OCI-LY1 (cell line): ENCODE data around the gene ZNF485.

Experiments used
- H2AFZ ChIP-seq: fragments of 200-600 bp; sonication (generic), shearing (Covaris generic); 2 replicates; pipeline ENCODE4 v1.6.0; 2014; ENCODE audit warnings: antibody characterized with exemption, mild to moderate bottlenecking, low read length
- H3F3A ChIP-seq: fragments of 200-600 bp; sonication (generic), shearing (Covaris generic); 2 replicates; pipeline ENCODE4 v1.6.0; 2014; ENCODE audit warnings: mild to moderate bottlenecking, antibody characterized with exemption, low read length, moderate library complexity; ENCODE audit not compliant: insufficient read depth
- H3K27ac ChIP-seq: fragments of 200-600 bp; sonication (generic); 2 replicates; pipeline ENCODE4 v1.5.1; 2014; ENCODE audit warnings: low read length, mixed run types, mild to moderate bottlenecking, low read depth; ENCODE audit not compliant: poor library complexity, severe bottlenecking
- H3K27me3 ChIP-seq: fragments of 200-600 bp; sonication (generic); 2 replicates; pipeline ENCODE4 v1.6.0; 2014; ENCODE audit warnings: antibody characterized with exemption, mild to moderate bottlenecking, low read length, moderate library complexity; ENCODE audit not compliant: insufficient read depth
- H3K36me3 ChIP-seq: fragments of 200-600 bp; sonication (generic); 2 replicates; pipeline ENCODE4 v1.6.1; 2014; ENCODE audit warnings: mild to moderate bottlenecking, antibody characterized with exemption, low read length, moderate library complexity, mixed read lengths; ENCODE audit not compliant: insufficient read depth
- H3K4me1 ChIP-seq: fragments of 200-600 bp; sonication (generic); 2 replicates; pipeline ENCODE4 v1.5.1; 2014; ENCODE audit warnings: mild to moderate bottlenecking, low read length, moderate library complexity; ENCODE audit not compliant: insufficient read depth, severe bottlenecking
- H3K4me2 ChIP-seq: fragments of 200-600 bp; sonication (generic), shearing (Covaris generic); 2 replicates; pipeline ENCODE4 v1.6.1; 2014; ENCODE audit warnings: low read length
- H3K4me3 ChIP-seq: fragments of 200-600 bp; sonication (generic); 2 replicates; pipeline ENCODE4 v1.5.1; 2014; ENCODE audit warnings: low read length, low read depth, mild to moderate bottlenecking, mixed read lengths; ENCODE audit not compliant: poor library complexity, severe bottlenecking
- H3K79me2 ChIP-seq: fragments of 200-600 bp; shearing (Covaris generic); 2 replicates; pipeline ENCODE4 v1.6.1; 2016; ENCODE audit warnings: mixed run types, low read length, mixed read lengths; ENCODE audit not compliant: insufficient read depth
- H3K9ac ChIP-seq: fragments of 200-600 bp; sonication (generic), shearing (Covaris generic); 2 replicates; pipeline ENCODE4 v1.6.1; 2014; ENCODE audit warnings: mild to moderate bottlenecking, low read length, mixed read lengths
- H3K9me2 ChIP-seq: fragments of 200-600 bp; sonication (generic), shearing (Covaris generic); 2 replicates; pipeline ENCODE4 v1.6.1; 2014; ENCODE audit warnings: low read depth, mild to moderate bottlenecking, low read length, mixed read lengths
- H3K9me3 ChIP-seq: fragments of 200-600 bp; shearing (Covaris generic); 2 replicates; pipeline ENCODE4 v1.6.1; 2014; ENCODE audit warnings: low read length, mixed read lengths
- H4K20me1 ChIP-seq: fragments of 200-600 bp; sonication (generic), shearing (Covaris generic); 2 replicates; pipeline ENCODE4 v1.6.0; 2016; ENCODE audit warnings: mild to moderate bottlenecking, low read length; ENCODE audit not compliant: insufficient read depth
- CTCF ChIP-seq: fragments of 200-600 bp; sonication (generic), shearing (Covaris generic); IDR thresholded peaks from 2 replicates; pipeline ENCODE4 v1.5.1; 2017; ENCODE audit warnings: mild to moderate bottlenecking, antibody characterized with exemption, low read length, moderate library complexity, mixed read lengths
- EZH2 ChIP-seq: fragments of 200-600 bp; sonication (generic), shearing (Covaris generic); IDR thresholded peaks from 2 replicates; pipeline ENCODE4 v1.8.0; 2017; ENCODE audit warnings: borderline replicate concordance, mixed run types, mild to moderate bottlenecking, antibody characterized with exemption, low read length, moderate library complexity, mixed read lengths

ZNF485 gene

DNA sequence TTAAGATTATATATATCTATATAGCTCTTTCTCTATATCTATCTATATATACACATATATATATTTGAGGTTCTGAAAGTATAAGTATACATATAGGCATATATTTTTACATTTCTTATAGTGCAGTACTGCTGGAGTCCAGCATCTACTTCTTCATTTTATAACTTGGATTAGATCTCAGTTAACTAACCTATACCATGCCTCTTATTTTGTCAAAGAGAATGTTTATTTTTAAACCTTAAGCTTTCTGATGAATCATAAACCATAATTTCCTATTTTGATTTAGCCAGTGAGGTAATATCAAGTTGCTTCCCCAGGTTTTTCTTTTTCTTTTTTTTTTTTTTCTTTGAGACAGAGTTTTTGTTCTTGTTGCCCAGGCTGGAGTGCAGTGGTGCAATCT is 34.4 kb downstream of the ZNF485 start:
- H3K27me3 ChIP-seq = no peaks in the 10 kb centered on the region
- H3K36me3 ChIP-seq = peaks cover 28% of the 10 kb centered on the region
- no peak overlapping the region for H3K9ac ChIP-seq
- H4K20me1 ChIP-seq = no peaks in the 10 kb centered on the region
- no peaks in the 10 kb centered on the region for H3F3A ChIP-seq
- no peaks in the 10 kb centered on the region for H3K79me2 ChIP-seq
- H3K9me3 ChIP-seq = peaks cover 38% of the 10 kb centered on the region
- no peak overlapping the region for H3K27ac ChIP-seq
- H3K4me2 ChIP-seq = no peak overlapping the region
- H2AFZ ChIP-seq = no peak overlapping the region
- H3K4me3 ChIP-seq = no peak overlapping the region
- no peaks in the 10 kb centered on the region for H3K4me1 ChIP-seq
- TF ChIP-seq CTCF = no peak
- TF ChIP-seq EZH2 = no peak
- H3K9me2 ChIP-seq = no peaks in the 10 kb centered on the region

DNA sequence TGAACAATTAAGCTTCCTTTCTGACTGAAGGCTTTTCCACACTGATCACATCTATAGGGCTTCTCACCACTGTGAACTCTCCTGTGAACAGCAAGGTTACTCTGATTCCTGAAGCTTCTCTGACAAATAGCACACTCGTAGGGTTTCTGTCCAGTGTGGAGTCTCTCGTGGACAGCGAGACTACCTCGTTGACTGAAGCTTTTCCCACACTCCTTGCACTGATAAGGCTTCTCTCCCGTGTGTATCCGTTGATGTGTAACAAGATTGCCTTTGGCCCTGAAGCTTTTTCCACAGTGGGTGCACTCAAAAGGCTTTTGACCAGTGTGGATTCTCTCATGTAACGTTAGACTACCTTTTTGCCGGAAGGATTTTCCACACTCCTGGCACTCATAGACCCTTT is 38.0 kb downstream of the ZNF485 start:
- Histone ChIP-seq H3K9ac (no peak overlapping the region), H3K4me1 (peaks cover 13% of the 10 kb centered on the region), H3K9me3 (peaks cover 45% of the 10 kb centered on the region), H3K79me2 (no peaks in the 10 kb centered on the region), H3K4me3 (no peak overlapping the region), H3K27ac (no peak overlapping the region), H3K36me3 (peaks cover 46% of the 10 kb centered on the region), H3K27me3 (no peaks in the 10 kb centered on the region; the same call in 1 of the 2 replicates), H4K20me1 (no peaks in the 10 kb centered on the region), H3K9me2 (no peaks in the 10 kb centered on the region), H3F3A (no peaks in the 10 kb centered on the region), H2AFZ (no peak overlapping the region), H3K4me2 (no peak overlapping the region)
- TF ChIP-seq CTCF (no peak), EZH2 (no peak)

DNA sequence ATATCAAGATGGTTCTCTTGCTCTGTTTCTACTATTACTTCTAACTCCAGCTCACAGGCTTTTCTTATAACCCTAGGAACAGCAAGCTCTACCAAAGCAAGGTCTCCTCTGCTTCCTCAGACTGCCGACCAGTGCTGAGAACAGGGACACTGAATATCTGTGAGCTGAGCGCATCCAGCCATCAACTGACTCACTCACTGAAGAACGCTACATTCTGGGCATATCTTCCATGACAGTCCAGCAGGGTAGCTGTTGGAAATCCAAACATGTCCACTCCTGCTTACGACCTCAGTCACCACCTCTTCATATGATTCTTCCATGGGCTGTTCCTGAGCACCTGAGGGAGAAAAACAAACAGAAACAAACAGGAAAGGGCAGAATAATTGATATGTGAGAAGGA is 39.6 kb downstream of the ZNF485 start:
- Histone ChIP-seq H3K9me3 (peaks cover 45% of the 10 kb centered on the region), H2AFZ (no peak overlapping the region), H3K9me2 (no peaks in the 10 kb centered on the region), H3K36me3 (peaks cover 46% of the 10 kb centered on the region), H3K9ac (no peak overlapping the region), H3K27ac (no peak overlapping the region), H3K4me1 (peaks cover 15% of the 10 kb centered on the region), H3K79me2 (no peaks in the 10 kb centered on the region), H3K27me3 (peaks cover 6% of the 10 kb centered on the region; the same call in 1 of the 2 replicates), H3K4me3 (no peak overlapping the region), H3F3A (no peaks in the 10 kb centered on the region), H4K20me1 (no peaks in the 10 kb centered on the region), H3K4me2 (no peak overlapping the region)
- TF ChIP-seq EZH2 (no peak), CTCF (no peak)
